Esophagus squamous epithelium (tissue), 4 donors: ENCODE measurements around the gene MRPL2.

Source experiments
- POLR2A ChIP-seq, 4 donors: fragments of 450-650 bp; IDR thresholded peaks; one replicate each; pipeline ENCODE4 v1.6.1; 2017; ENCODE audit warnings: antibody characterized with exemption in 4 of 4, mild to moderate bottlenecking in 4 of 4, moderate library complexity in 3 of 4
- TF ChIP-seq, protein P1 (sequence below), 6 experiments: fragments of 450-650 bp in 4 of 6; fragments of 200-600 bp in 2 of 6; sonication (generic) in 2 of 6; IDR thresholded peaks; one replicate each; pipeline ENCODE4 v1.5.1; 2016 to 2019; ENCODE audit warnings: antibody characterized with exemption in 6 of 6, mild to moderate bottlenecking in 4 of 6, moderate library complexity in 4 of 6

DNA sequence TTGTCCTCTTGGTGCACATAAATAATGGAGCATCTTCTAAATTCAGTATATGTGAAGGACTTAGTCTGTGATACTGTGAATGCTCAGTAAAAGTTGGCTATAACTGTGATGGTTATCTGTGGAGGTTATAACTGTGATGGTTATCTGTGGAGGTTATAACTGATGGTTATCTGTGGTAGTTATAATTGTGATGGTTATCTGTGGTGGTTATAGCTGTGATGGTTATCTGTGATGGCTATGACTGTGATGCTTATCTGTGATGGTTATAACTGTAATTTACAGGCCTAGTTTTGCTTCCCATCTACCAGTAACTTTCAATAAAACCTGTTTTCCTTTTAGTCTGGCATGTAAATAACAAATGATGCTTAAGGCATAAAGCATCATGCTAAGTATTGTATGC, 33.4 kb upstream of the MRPL2 start:
- TF ChIP-seq POLR2A (IDR thresholded peaks at IDR 0.05), result no peak
- TF ChIP-seq, protein P1, sequence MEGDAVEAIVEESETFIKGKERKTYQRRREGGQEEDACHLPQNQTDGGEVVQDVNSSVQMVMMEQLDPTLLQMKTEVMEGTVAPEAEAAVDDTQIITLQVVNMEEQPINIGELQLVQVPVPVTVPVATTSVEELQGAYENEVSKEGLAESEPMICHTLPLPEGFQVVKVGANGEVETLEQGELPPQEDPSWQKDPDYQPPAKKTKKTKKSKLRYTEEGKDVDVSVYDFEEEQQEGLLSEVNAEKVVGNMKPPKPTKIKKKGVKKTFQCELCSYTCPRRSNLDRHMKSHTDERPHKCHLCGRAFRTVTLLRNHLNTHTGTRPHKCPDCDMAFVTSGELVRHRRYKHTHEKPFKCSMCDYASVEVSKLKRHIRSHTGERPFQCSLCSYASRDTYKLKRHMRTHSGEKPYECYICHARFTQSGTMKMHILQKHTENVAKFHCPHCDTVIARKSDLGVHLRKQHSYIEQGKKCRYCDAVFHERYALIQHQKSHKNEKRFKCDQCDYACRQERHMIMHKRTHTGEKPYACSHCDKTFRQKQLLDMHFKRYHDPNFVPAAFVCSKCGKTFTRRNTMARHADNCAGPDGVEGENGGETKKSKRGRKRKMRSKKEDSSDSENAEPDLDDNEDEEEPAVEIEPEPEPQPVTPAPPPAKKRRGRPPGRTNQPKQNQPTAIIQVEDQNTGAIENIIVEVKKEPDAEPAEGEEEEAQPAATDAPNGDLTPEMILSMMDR (IDR thresholded peaks at IDR 0.05), result no peak
